GM12878 (cell line): ENCODE data around the gene ANGEL2. TPM values are rescaled to one million over a fixed set of nuclear protein-coding genes. Genes with fewer than 3 reads are reported as not detected.

Experiments used
- ATAC-seq: fragments of 200-7000 bp; cut with Tn5 transposase; 3 replicates; pipeline ENCODE4 v1.9.1; 2020; ENCODE audit warnings: mild to moderate bottlenecking, moderate library complexity
- BruUV-seq: library from RNA; stranded (reverse); fragments of 400-500 nt; replicated peaks from 2 replicates; lab custom pipeline; 2021; lab: Mats Ljungman, UMichigan
- CTCF ChIA-PET: fragments of 300-600 bp; sonication (Branson Sonifier 250); formaldehyde crosslinking; extraction: SDS; loops from one replicate; lab custom pipeline; 2021; ENCODE audit warnings: inconsistent platforms; lab: Yijun Ruan, JAX
- POLR2A ChIA-PET: fragments of 350-600 bp; formaldehyde crosslinking; extraction: SDS; loops from one replicate; lab custom pipeline; 2021; ENCODE audit warnings: inconsistent platforms; lab: Charles Lee
- RAD21 ChIA-PET: fragments of 300-600 bp; sonication (Branson Sonifier 250); formaldehyde crosslinking; loops from one replicate; lab custom pipeline; 2023; ENCODE audit warnings: antibody characterized with exemption; ENCODE audit not compliant: unreplicated experiment; lab: Charles Lee
- SMC1A ChIA-PET: fragments of 300-600 bp; sonication (Branson Sonifier 250); formaldehyde crosslinking; loops from one replicate; lab custom pipeline; 2023; ENCODE audit not compliant: unreplicated experiment, uncharacterized antibody; lab: Charles Lee
- DNase-seq: peaks from one replicate; pipeline ENCODE4 v3.0.0-alpha.2; 2011; ENCODE audit warnings: low read depth, low spot score
- FAIRE-seq: peaks from 3 replicates; lab custom pipeline; 2011; peaks lifted over from hg19 to GRCh38; lab: Jason Lieb, UNC
- H2AFZ ChIP-seq: 2 replicates; pipeline ENCODE4 v1.6.0; 2011; ENCODE audit warnings: low read depth, low read length, control low read depth; ENCODE audit not compliant: control insufficient read depth
- H3K27ac ChIP-seq: 2 replicates; pipeline ENCODE4 v1.5.1; 2011; ENCODE audit warnings: control low read depth; ENCODE audit not compliant: control insufficient read depth, insufficient read depth
- H3K27me3 ChIP-seq, 2 experiments: replicated peaks in 1 of 2; 2 replicates each; pipeline versions ENCODE4 v1.6.0 to v1.6.1; 2011; ENCODE audit warnings: low read length in 1 of 2; ENCODE audit not compliant: control insufficient read depth in 2 of 2, insufficient read depth in 2 of 2
- H3K36me3 ChIP-seq, 2 experiments: 2 replicates each; pipeline ENCODE4 v1.5.1; 2011; ENCODE audit warnings: low read length in 1 of 2; ENCODE audit not compliant: control insufficient read depth in 2 of 2, insufficient read depth in 2 of 2
- H3K4me1 ChIP-seq: 2 replicates; pipeline ENCODE4 v1.6.1; 2011; ENCODE audit warnings: mild to moderate bottlenecking, low read length, moderate library complexity, mixed read lengths; ENCODE audit not compliant: control insufficient read depth, insufficient read depth
- H3K4me2 ChIP-seq: 2 replicates; pipeline ENCODE4 v1.6.0; 2011; ENCODE audit warnings: control low read depth; ENCODE audit not compliant: control insufficient read depth, insufficient read depth
- H3K4me3 ChIP-seq: fragments of 200-600 bp; sonication (generic); 2 replicates; pipeline ENCODE4 v1.5.1; 2016
- H3K79me2 ChIP-seq: 2 replicates; pipeline ENCODE4 v1.6.0; 2011; ENCODE audit warnings: low read length; ENCODE audit not compliant: control insufficient read depth, insufficient read depth
- H3K9ac ChIP-seq: 2 replicates; pipeline ENCODE4 v1.8.0; 2011; ENCODE audit warnings: low read length, control low read depth, mixed read lengths; ENCODE audit not compliant: control insufficient read depth, insufficient read depth
- H3K9me3 ChIP-seq: replicated peaks from 3 replicates; pipeline ENCODE4 v1.5.1; 2011; ENCODE audit warnings: mild to moderate bottlenecking, low read length; ENCODE audit not compliant: control insufficient read depth, insufficient read depth
- H4K20me1 ChIP-seq: 2 replicates; pipeline ENCODE4 v1.6.0; 2011; ENCODE audit not compliant: control insufficient read depth, insufficient read depth
- BRCA1 ChIP-seq: IDR thresholded peaks from 2 replicates; pipeline ENCODE4 v1.6.1; 2011; ENCODE audit warnings: low read depth, low read length, improper control_type of control experiment
- CBX5 ChIP-seq: sonication (generic); IDR thresholded peaks from 2 replicates; pipeline ENCODE4 v1.6.1; 2016; ENCODE audit warnings: low read depth, moderate library complexity, mild to moderate bottlenecking, inconsistent platforms
- CHD4 ChIP-seq: fragments of 200-600 bp; sonication (generic); IDR thresholded peaks from 2 replicates; pipeline ENCODE4 v1.6.1; 2016; ENCODE audit warnings: mild to moderate bottlenecking
- CTCF ChIP-seq, 3 experiments: IDR thresholded peaks in 2 of 3; conservative IDR thresholded peaks in 1 of 3; 2 replicates each; pipeline ENCODE4 v1.5.1; 2011; ENCODE audit warnings: low read depth in 3 of 3, low read length in 3 of 3, mild to moderate bottlenecking in 3 of 3, control low read depth in 2 of 3, moderate library complexity in 2 of 3, inconsistent platforms in 1 of 3, mixed read lengths in 1 of 3; ENCODE audit not compliant: control insufficient read depth in 2 of 3, insufficient read depth in 1 of 3; ENCODE audit errors: extremely low read depth in 1 of 3
- JUNB ChIP-seq: IDR thresholded peaks from 2 replicates; pipeline ENCODE4 v1.6.1; 2016; ENCODE audit warnings: antibody characterized with exemption, mild to moderate bottlenecking
- MAX ChIP-seq: IDR thresholded peaks from 2 replicates; pipeline ENCODE4 v1.6.1; 2012; ENCODE audit warnings: low read depth, low read length, improper control_type of control experiment
- NKRF ChIP-seq: fragments of 450-650 bp; conservative IDR thresholded peaks from 2 replicates; pipeline ENCODE4 v1.6.1; 2017; ENCODE audit warnings: mild to moderate bottlenecking, moderate library complexity
- NR2C1 ChIP-seq: fragments of 450-650 bp; IDR thresholded peaks from 2 replicates; pipeline ENCODE4 v1.6.1; 2017; ENCODE audit warnings: antibody characterized with exemption, mild to moderate bottlenecking, moderate library complexity
- RAD21 ChIP-seq: IDR thresholded peaks from 2 replicates; pipeline ENCODE4 v1.6.1; 2011; ENCODE audit warnings: mild to moderate bottlenecking, low read depth, low read length, moderate library complexity; ENCODE audit not compliant: insufficient read depth
- RAD51 ChIP-seq: fragments of 450-650 bp; IDR thresholded peaks from 2 replicates; pipeline ENCODE4 v1.6.1; 2016; ENCODE audit warnings: moderate library complexity, mild to moderate bottlenecking, inconsistent platforms
- RBBP5 ChIP-seq: fragments of 200-600 bp; sonication (generic); conservative IDR thresholded peaks from 2 replicates; pipeline ENCODE4 v1.6.1; 2016
- SMAD1 ChIP-seq: fragments of 450-650 bp; IDR thresholded peaks from 2 replicates; pipeline ENCODE4 v1.6.1; 2018; ENCODE audit warnings: mild to moderate bottlenecking, low read depth; ENCODE audit not compliant: partially characterized antibody
- TARDBP ChIP-seq: IDR thresholded peaks from 2 replicates; pipeline ENCODE4 v1.6.1; 2016; ENCODE audit warnings: borderline replicate concordance
- ZBTB40 ChIP-seq: fragments of 450-650 bp; IDR thresholded peaks from 2 replicates; pipeline ENCODE4 v1.6.1; 2016; ENCODE audit warnings: mild to moderate bottlenecking, moderate library complexity, borderline replicate concordance
- WGBS: methylation state at CpG from one replicate; pipeline ENCODE4 v1.1.6; 2016; ENCODE audit warnings: low lambda C conversion rate; ENCODE audit not compliant: insufficient replicate concordance, insufficient coverage; ENCODE audit errors: missing lambda C conversion rate; 5-methylcytosine and 5-hydroxymethylcytosine counted together
- in situ Hi-C: fragments of 300-500 bp; cut with MboI; formaldehyde crosslinking; loops from 9 replicates; pipeline ENCODE4 v1.14.3; 2018; ENCODE audit warnings: mixed read lengths
- intact Hi-C: fragments of 100-400 bp; cut with micrococcal nuclease; formaldehyde crosslinking; loops from one replicate; pipeline ENCODE4 v1.14.2; 2022; ENCODE audit not compliant: unreplicated experiment
- polyA plus RNA-seq, 11 experiments: library from polyadenylated mRNA; depleted of rRNA in 4 of 11; unstranded in 6 of 11; stranded (reverse) in 5 of 11; fragments of >200 nt; fragmentation: Nextera tagmentation in 4 of 11; fragmentation: Illumina TruSeq in 1 of 11; extraction: Ambion mirVana in 4 of 11; extraction: Trizol in 1 of 11; gene quantifications; 1 replicate in 1 of 11; 2 replicates in 10 of 11; pipeline versions ENCODE4 v1.2.1 to v1.2.3, GENCODE V29; 2011 to 2016; ENCODE audit warnings: inconsistent platforms in 2 of 11, missing spikeins in 2 of 11, low read depth in 1 of 11
- total RNA-seq, 4 experiments: library from RNA; depleted of rRNA in 3 of 4; stranded (reverse); fragments of >200 nt in 3 of 4; fragmentation: Illumina TruSeq in 1 of 4; extraction: Trizol in 1 of 4; gene quantifications; 2 replicates each; pipeline versions ENCODE4 v1.2.1 to v1.2.3, GENCODE V29; 2013 to 2021

Gene ANGEL2
- total and polyA plus RNA-seq, 10 of the 15 experiments (the other 5 are each of a cell fraction or from before 2014, with no cell fraction given), result 6.3 to 53.9 (median 30.7) TPM

GRCh38 chr1:212981025-212981495, 34.6 kb downstream of the ANGEL2 start:
- H3K27me3 ChIP-seq, result no peaks in the 10 kb centered on the region
- RAD21 ChIA-PET, result interaction anchor here (1.0 to 7.3 kb wide), 7 partner anchors 13 to 166 kb away, joined by 3 to 73 read pairs (median 8); no protein-coding TSS in a partner anchor
- no peak overlapping the region for H3K4me3 ChIP-seq
- no peak for ATAC-seq
- H4K20me1 ChIP-seq, result no peaks in the 10 kb centered on the region
- SMC1A ChIA-PET, result interaction anchor here (0.6 to 7.8 kb wide), 16 partner anchors 9 to 291 kb away, joined by 3 to 86 read pairs (median 6); partner anchors contain the start of gene VASH2
- FAIRE-seq, result no peak
- in situ Hi-C loops (no loop called here), intact Hi-C loops (no loop called here)
- BruUV-seq, result no TSS peak
- H3K27ac ChIP-seq, result peak overlapping the region; percentile 93
- H3K4me1 ChIP-seq, result peaks cover 56% of the 10 kb centered on the region
- POLR2A ChIA-PET, result interaction anchor here (0.5 to 6.1 kb wide), 7 partner anchors 8 to 190 kb away, joined by 3 to 71 read pairs (median 7); partner anchors contain the start of genes NSL1, TATDN3 and VASH2
- peaks cover 0 to 6% of the 10 kb centered on the region in 2 experiments; a peak in 3 of 4 replicates for H3K36me3 ChIP-seq
- no peak overlapping the region for H2AFZ ChIP-seq
- peaks cover 4% of the 10 kb centered on the region; the same call in 1 of the 2 replicates for H3K79me2 ChIP-seq
- DNase-seq, result no peak
- WGBS, result 85% methylated on average over 11 of the region's 11 CpGs
- 0 out of 2 replicates have a peak overlapping the region, but pooled peaks have one; percentile 5 for H3K9ac ChIP-seq
- H3K4me2 ChIP-seq, result peak overlapping the region; percentile 1; the same call in 1 of the 2 replicates
- H3K9me3 ChIP-seq, result no peaks in the 10 kb centered on the region
- CTCF ChIA-PET, result interaction anchor here (0.5 to 8.0 kb wide), 12 partner anchors 14 to 504 kb away, joined by 3 to 61 read pairs (median 12); partner anchors contain the start of gene VASH2
- TF ChIP-seq CHD4 (no peak), SMAD1 (no peak), NKRF (no peak), NR2C1 (no peak), RAD51 (no peak), BRCA1 (no peak), ZBTB40 (no peak), RAD21 (no peak), CBX5 (no peak), CTCF (IDR thresholded peaks at IDR 0.05 in 2 of 3, conservative IDR thresholded peaks at IDR 0.05 in 1 of 3; ENCODE audit: control insufficient read depth in 2 of 3, extremely low read depth in 1 of 3, insufficient read depth in 1 of 3, low read depth in 3 of 3, low read length in 3 of 3) (no peak), RBBP5 (no peak), MAX (no peak), TARDBP (no peak), JUNB (no peak)
